Kidney (tissue), 14 donors: ENCODE measurements around the gene IGF2BP1. TPM values are rescaled to one million over a fixed set of nuclear protein-coding genes. Genes with fewer than 3 reads are reported as not detected.

Experiments
- DNase-seq, 5 donors: peaks; one replicate each; pipeline ENCODE4 v3.0.0-alpha.2; 2013 to 2020
- FAIRE-seq: peaks from 2 replicates; lab custom pipeline; 2012; peaks lifted over from hg19 to GRCh38; lab: Jason Lieb, UNC
- H3K27ac ChIP-seq, 2 donors: one replicate each; pipeline ENCODE4 v1.7.0; 2013; ENCODE audit warnings: low read depth in 2 of 2, low read length in 2 of 2, inconsistent platforms in 1 of 2
- H3K27me3 ChIP-seq: one replicate; pipeline ENCODE4 v1.7.1; 2013; ENCODE audit warnings: low read length, inconsistent platforms; ENCODE audit not compliant: control insufficient read depth, insufficient read depth
- H3K36me3 ChIP-seq, 3 donors: one replicate each; pipeline versions ENCODE4 v1.7.0 to v1.7.1; 2013; ENCODE audit warnings: low read length in 3 of 3, control low read depth in 1 of 3, inconsistent platforms in 1 of 3; ENCODE audit not compliant: insufficient read depth in 3 of 3, control insufficient read depth in 2 of 3
- H3K4me1 ChIP-seq, 3 donors: one replicate each; pipeline versions ENCODE4 v1.7.0 to v1.7.1; 2013; ENCODE audit warnings: low read length in 3 of 3, inconsistent platforms in 1 of 3, low read depth in 1 of 3; ENCODE audit not compliant: control insufficient read depth in 2 of 3, insufficient read depth in 2 of 3
- H3K4me3 ChIP-seq, 3 donors: one replicate each; pipeline versions ENCODE4 v1.7.0 to v1.8.1; 2013; ENCODE audit warnings: low read length in 3 of 3, control low read depth in 1 of 3, inconsistent platforms in 1 of 3
- H3K9ac ChIP-seq, 3 donors: one replicate each; pipeline versions ENCODE4 v1.7.0 to v1.7.1; 2013; ENCODE audit warnings: low read length in 3 of 3, control low read depth in 1 of 3, inconsistent platforms in 1 of 3
- H3K9me3 ChIP-seq, 3 donors: one replicate each; pipeline versions ENCODE4 v1.7.0 to v1.7.1; 2013; ENCODE audit warnings: low read length in 3 of 3, control low read depth in 1 of 3, inconsistent platforms in 1 of 3; ENCODE audit not compliant: control insufficient read depth in 2 of 3, insufficient read depth in 1 of 3
- CTCF ChIP-seq: IDR thresholded peaks from 3 replicates; pipeline ENCODE4 v1.5.1; 2012; ENCODE audit warnings: mild to moderate bottlenecking, moderate library complexity, borderline replicate concordance; ENCODE audit not compliant: insufficient read depth; ENCODE audit errors: extremely low read depth
- intact Hi-C: fragments of 100-400 bp; cut with DNase I; formaldehyde crosslinking; loops from one replicate; pipeline ENCODE4 v1.11.1; 2022
- polyA plus RNA-seq: library from polyadenylated mRNA; stranded (reverse); fragments of 350-450 nt; fragmentation: Illumina TruSeq; extraction: RNeasy Lipid Tissue Mini Kit (QIAGEN cat#74804); gene quantifications from one replicate; pipeline ENCODE4 v1.2.3, GENCODE V29; 2014; ENCODE audit warnings: low read depth, low replicate concordance; ENCODE audit not compliant: insufficient read depth
- total RNA-seq: library from RNA; stranded (reverse); fragmentation: NEBNext Ultra II Directional; extraction: Animal tissue kit (Norgen Biotek cat#: 25700); gene quantifications from one replicate; pipeline ENCODE4 v1.2.1, GENCODE V29; 2021
- donor health status: control.
- donor health status: control.
- donor health status: control.
- donor health status: control.
- donor health status: control.
- donor health status: DM: yes; HTN: yes; CAD: no.
- donor health status: Normal renal cell carcinoma (clear cell type).

IGF2BP1 gene
- total and polyA plus RNA-seq, 2 donors from 2014 or later: 1.3 to 1.5 TPM

GRCh38 chr17:49018116-49018612 is 21.0 kb downstream of the IGF2BP1 start:
- Histone ChIP-seq H3K27ac (no peak overlapping the region), H3K4me1 (peaks cover 0 to 6% (median 5%) of the 10 kb centered on the region in 3 donors), H3K4me3 (no peak overlapping the region), H3K36me3 (no peaks in the 10 kb centered on the region), H3K9ac (no peak overlapping the region), H3K27me3 (no peaks in the 10 kb centered on the region), H3K9me3 (no peaks in the 10 kb centered on the region)
- no peak for FAIRE-seq
- intact Hi-C loops: no loop called here
- TF ChIP-seq CTCF: no peak
- peak in 1 of 5 donors; percentile 6 for DNase-seq

- Histone ChIP-seq H3K36me3 (no peaks in the 10 kb centered on the region), H3K27ac (no peak overlapping the region), H3K4me3 (no peak overlapping the region), H3K27me3 (no peaks in the 10 kb centered on the region), H3K9me3 (no peaks in the 10 kb centered on the region), H3K9ac (no peak overlapping the region), H3K4me1 (peaks cover 0 to 6% (median 5%) of the 10 kb centered on the region in 3 donors)
- FAIRE-seq: no peak
- no peak for TF ChIP-seq CTCF
- intact Hi-C loops: no loop called here
- DNase-seq: peak in 1 of 5 donors; percentile 26
Measured at GRCh38 chr17:49018748-49019147, 21.6 kb downstream of the IGF2BP1 start.

- Histone ChIP-seq H3K9ac (no peak overlapping the region), H3K27ac (no peak overlapping the region), H3K4me1 (peaks cover 0 to 6% (median 5%) of the 10 kb centered on the region in 3 donors), H3K4me3 (no peak overlapping the region), H3K9me3 (no peaks in the 10 kb centered on the region), H3K27me3 (no peaks in the 10 kb centered on the region), H3K36me3 (no peaks in the 10 kb centered on the region)
- no peak for DNase-seq
- intact Hi-C loops: no loop called here
- no peak for FAIRE-seq
- TF ChIP-seq CTCF: no peak
Measured at GRCh38 chr17:49020609-49021008, 23.4 kb downstream of the IGF2BP1 start.

GRCh38 chr17:49021095-49021767 is 24.0 kb downstream of the IGF2BP1 start:
- Histone ChIP-seq H3K4me3 (no peak overlapping the region), H3K36me3 (no peaks in the 10 kb centered on the region), H3K9me3 (no peaks in the 10 kb centered on the region), H3K27me3 (no peaks in the 10 kb centered on the region), H3K9ac (no peak overlapping the region), H3K27ac (no peak overlapping the region), H3K4me1 (peaks cover 0 to 5% (median 3%) of the 10 kb centered on the region in 3 donors)
- intact Hi-C loops: no loop called here
- DNase-seq (peak in 1 of 5 donors; percentile 39), FAIRE-seq (no peak)
- no peak for TF ChIP-seq CTCF
